Endothelial cell of umbilical vein (primary cell): ENCODE results near the gene MTPN. TPM values are rescaled to one million over a fixed set of nuclear protein-coding genes. Genes with fewer than 3 reads are reported as not detected.
A peak's percentile ranks its signal among the peaks of the same experiment; 100 is the strongest.

ENCODE experiments used
- BruUV-seq: library from RNA; stranded (reverse); fragments of 400-500 nt; replicated peaks from 2 replicates; lab custom pipeline; 2021; lab: Mats Ljungman, UMichigan
- CTCF ChIA-PET: fragments of 300-600, 350-600 bp; sonication (Branson Sonifier 250); formaldehyde crosslinking; loops from one replicate; lab custom pipeline; 2021; ENCODE audit warnings: antibody characterized with exemption, inconsistent platforms; lab: Charles Lee
- POLR2A ChIA-PET: fragments of 300-600, 350-600 bp; sonication (Branson Sonifier 250); formaldehyde crosslinking; loops from one replicate; lab custom pipeline; 2021; ENCODE audit warnings: antibody characterized with exemption, inconsistent platforms; lab: Charles Lee
- DNase-seq: peaks from one replicate; pipeline ENCODE4 v3.0.0-alpha.2; 2011; ENCODE audit warnings: low read depth, low spot score
- FAIRE-seq: peaks from 2 replicates; lab custom pipeline; 2011; peaks lifted over from hg19 to GRCh38; lab: Jason Lieb, UNC
- H2AFZ ChIP-seq: 2 replicates; pipeline ENCODE4 v1.6.0; 2012; ENCODE audit warnings: low read depth, low read length, control low read depth, inconsistent platforms
- H3K27ac ChIP-seq: 2 replicates; pipeline ENCODE4 v1.5.1; 2011; ENCODE audit warnings: low read depth, mild to moderate bottlenecking, control low read depth, low read length, moderate library complexity; ENCODE audit not compliant: insufficient read depth
- H3K27me3 ChIP-seq, 2 experiments: 2 replicates each; pipeline versions ENCODE4 v1.6.0 to v1.6.1; 2011; ENCODE audit warnings: low read length in 2 of 2, mixed read lengths in 1 of 2; ENCODE audit not compliant: control insufficient read depth in 2 of 2, insufficient read depth in 2 of 2
- H3K36me3 ChIP-seq, 2 experiments: 2 replicates in 1 of 2; 3 replicates in 1 of 2; pipeline ENCODE4 v1.5.1; 2011; ENCODE audit warnings: low read length in 2 of 2, mild to moderate bottlenecking in 1 of 2, moderate library complexity in 1 of 2; ENCODE audit not compliant: control insufficient read depth in 2 of 2, insufficient read depth in 2 of 2; ENCODE audit errors: extremely low read depth in 1 of 2
- H3K4me1 ChIP-seq: 3 replicates; pipeline ENCODE4 v1.5.1; 2011; ENCODE audit warnings: mild to moderate bottlenecking, low read length; ENCODE audit not compliant: control insufficient read depth, insufficient read depth; ENCODE audit errors: extremely low read depth
- H3K4me2 ChIP-seq: 2 replicates; pipeline ENCODE4 v1.6.1; 2011; ENCODE audit warnings: low read length, control low read depth, mixed read lengths; ENCODE audit not compliant: insufficient read depth
- H3K4me3 ChIP-seq, 3 experiments: fragments of 200-600 bp in 1 of 3; sonication (generic), shearing (Covaris generic) in 1 of 3; replicated peaks in 1 of 3; 2 replicates each; pipeline ENCODE4 v1.5.1; 2011 to 2016; ENCODE audit warnings: control low read depth in 3 of 3, low read length in 3 of 3, mild to moderate bottlenecking in 2 of 3, inconsistent platforms in 1 of 3, low read depth in 1 of 3, moderate library complexity in 1 of 3; ENCODE audit not compliant: insufficient read depth in 1 of 3
- H3K79me2 ChIP-seq: 2 replicates; pipeline ENCODE4 v1.6.0; 2012; ENCODE audit warnings: low read length, inconsistent platforms; ENCODE audit not compliant: control insufficient read depth, insufficient read depth
- H3K9ac ChIP-seq: replicated peaks from 2 replicates; pipeline ENCODE3; 2011; ENCODE audit warnings: low read length, control low read depth; ENCODE audit not compliant: insufficient read depth; ENCODE audit errors: extremely low read depth
- H3K9me1 ChIP-seq: replicated peaks from 3 replicates; pipeline ENCODE4 v1.6.0; 2011; ENCODE audit warnings: mild to moderate bottlenecking, low read length; ENCODE audit not compliant: control insufficient read depth, insufficient read depth; ENCODE audit errors: extremely low read depth
- H3K9me3 ChIP-seq: replicated peaks from 2 replicates; pipeline ENCODE4 v1.5.1; 2012; ENCODE audit warnings: low read length, inconsistent platforms; ENCODE audit not compliant: control insufficient read depth, insufficient read depth
- H4K20me1 ChIP-seq: replicated peaks from 2 replicates; pipeline ENCODE3; 2011; ENCODE audit warnings: mild to moderate bottlenecking, low read length; ENCODE audit not compliant: control insufficient read depth, insufficient read depth; ENCODE audit errors: extremely low read depth
- EZH2 ChIP-seq: IDR thresholded peaks from 2 replicates; pipeline ENCODE4 v1.6.1; 2012; ENCODE audit warnings: borderline replicate concordance, low read depth, mild to moderate bottlenecking, moderate library complexity, low read length, inconsistent platforms; ENCODE audit not compliant: severe bottlenecking
- FOS ChIP-seq: IDR thresholded peaks from 2 replicates; pipeline ENCODE4 v1.6.1; 2011; ENCODE audit warnings: mild to moderate bottlenecking, low read length, moderate library complexity, borderline replicate concordance; ENCODE audit not compliant: insufficient read depth
- GATA2 ChIP-seq: IDR thresholded peaks from 2 replicates; pipeline ENCODE4 v1.7.0; 2011; ENCODE audit warnings: low read depth, mild to moderate bottlenecking, moderate library complexity, mixed read lengths, low read length; ENCODE audit not compliant: insufficient read length, insufficient read depth
- dilution Hi-C: fragments of 300-500 bp; cut with MboI; formaldehyde crosslinking; loops from one replicate; pipeline ENCODE4 v1.15.0; 2019; ENCODE audit warnings: low sequenced_read_pairs; ENCODE audit not compliant: extremely low pct_ligation_motif_present
- intact Hi-C: fragments of 100-400 bp; cut with micrococcal nuclease; formaldehyde crosslinking; loops from one replicate; pipeline ENCODE4 v1.10.0; 2022
- polyA plus RNA-seq, 4 experiments: library from polyadenylated mRNA; depleted of rRNA in 3 of 4; stranded (reverse) in 3 of 4; unstranded in 1 of 4; fragments of >200 nt; gene quantifications; 2 replicates each; pipeline versions ENCODE4 v1.2.1 to v1.2.3, GENCODE V29; 2011 to 2012; ENCODE audit warnings: missing spikeins in 1 of 4
- total RNA-seq: library from RNA; stranded (reverse); gene quantifications from 2 replicates; pipeline ENCODE4 v1.2.3, GENCODE V29; 2021
- TF ChIP-seq, protein P1 (sequence below), 2 donors: IDR thresholded peaks; 1 replicate in 1 of 2; 2 replicates in 1 of 2; pipeline ENCODE4 v1.5.1; 2011; ENCODE audit warnings: low read length in 2 of 2, mild to moderate bottlenecking in 2 of 2, moderate library complexity in 2 of 2, control low read depth in 1 of 2, inconsistent platforms in 1 of 2, low read depth in 1 of 2; ENCODE audit not compliant: insufficient read depth in 1 of 2; ENCODE audit errors: extremely low read depth in 1 of 2

Gene MTPN
- total and polyA plus RNA-seq, 2 donors (not counting 3 experiments of a cell fraction or from before 2014, with no cell fraction given), result 58.1 to 174 TPM

DNA sequence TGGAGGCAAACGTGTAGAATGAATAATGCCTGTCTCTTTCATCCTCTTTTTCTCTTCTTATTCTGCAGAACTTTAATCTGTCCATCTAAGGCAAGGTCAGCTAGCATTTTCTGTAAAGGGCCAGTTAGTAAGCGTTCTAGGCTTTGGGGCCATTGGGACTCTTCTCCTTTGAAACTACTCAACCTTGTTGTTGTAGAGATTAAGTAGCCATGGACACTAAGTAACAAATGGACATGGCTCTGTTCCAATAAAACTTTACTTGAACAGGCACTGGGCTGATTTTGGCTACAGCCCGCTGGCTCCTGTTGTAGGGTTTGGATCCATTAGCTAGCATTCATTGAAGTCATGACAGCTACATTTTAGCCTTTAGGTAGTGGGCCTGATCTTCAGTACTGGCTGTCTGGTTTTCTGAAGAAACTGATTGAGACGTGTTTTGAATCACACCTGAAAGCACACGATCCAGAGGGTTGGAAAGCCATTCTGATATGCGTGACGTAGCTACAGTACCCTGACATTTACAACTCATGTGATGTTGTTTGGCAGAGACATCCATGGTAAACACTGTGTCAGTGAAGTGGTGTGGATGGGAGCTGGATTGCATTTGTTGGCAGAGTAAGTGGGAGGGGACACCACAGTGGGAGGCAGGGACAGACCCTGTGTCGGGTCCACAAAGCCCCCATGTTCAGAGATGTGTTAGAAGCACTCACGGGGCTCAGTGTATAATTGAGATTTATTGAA is 92.5 kb downstream of the MTPN start:
- Histone ChIP-seq H3K36me3 (no peaks in the 10 kb centered on the region), H3K4me3 (no peak overlapping the region), H3K9me3 (no peaks in the 10 kb centered on the region), H2AFZ (no peak overlapping the region), H3K27ac (no peak overlapping the region), H4K20me1 (no peaks in the 10 kb centered on the region), H3K9ac (no peak overlapping the region), H3K4me1 (no peaks in the 10 kb centered on the region), H3K4me2 (no peak overlapping the region), H3K9me1 (no peaks in the 10 kb centered on the region), H3K79me2 (no peaks in the 10 kb centered on the region), H3K27me3 (no peaks in the 10 kb centered on the region)
- DNase-seq, result no peak
- intact Hi-C loops, result no loop called here
- no peak for TF ChIP-seq EZH2
- FAIRE-seq, result no peak
- CTCF ChIA-PET, result interaction anchor here (1.0 kb wide), 1 partner anchor 15 kb away, joined by 3 read pairs; no protein-coding TSS in a partner anchor
- POLR2A ChIA-PET, result no interaction called here
- dilution Hi-C loops, result no loop called here
- BruUV-seq, result no TSS peak

DNA sequence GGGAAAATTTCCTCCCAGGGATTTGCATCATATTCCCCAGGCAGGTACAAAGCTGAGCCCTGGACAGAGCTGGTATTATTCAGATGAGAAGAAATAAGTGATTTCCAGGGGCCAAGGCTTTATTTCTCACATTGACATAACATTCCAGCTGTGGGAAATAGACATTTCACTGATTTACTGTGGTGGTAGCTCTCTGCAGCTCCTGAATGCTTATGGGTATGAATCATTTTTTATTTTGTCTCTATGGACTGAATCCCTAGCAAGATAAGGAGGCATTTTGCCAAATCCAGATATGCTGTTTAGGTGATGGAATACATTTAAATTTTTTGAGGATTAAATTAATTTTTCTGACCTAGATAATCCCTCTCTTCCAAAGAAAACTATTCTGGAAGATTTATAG is 97.9 kb downstream of the MTPN start:
- no peak overlapping the region for H3K9ac ChIP-seq
- H3K4me3 ChIP-seq, result no peak overlapping the region
- no peak overlapping the region for H2AFZ ChIP-seq
- no peaks in the 10 kb centered on the region for H4K20me1 ChIP-seq
- dilution Hi-C loops, result no loop called here
- no peak overlapping the region for H3K4me2 ChIP-seq
- H3K79me2 ChIP-seq, result no peaks in the 10 kb centered on the region
- H3K9me3 ChIP-seq, result no peaks in the 10 kb centered on the region
- intact Hi-C loops, result no loop called here
- H3K36me3 ChIP-seq, result no peaks in the 10 kb centered on the region
- TF ChIP-seq, protein P1, sequence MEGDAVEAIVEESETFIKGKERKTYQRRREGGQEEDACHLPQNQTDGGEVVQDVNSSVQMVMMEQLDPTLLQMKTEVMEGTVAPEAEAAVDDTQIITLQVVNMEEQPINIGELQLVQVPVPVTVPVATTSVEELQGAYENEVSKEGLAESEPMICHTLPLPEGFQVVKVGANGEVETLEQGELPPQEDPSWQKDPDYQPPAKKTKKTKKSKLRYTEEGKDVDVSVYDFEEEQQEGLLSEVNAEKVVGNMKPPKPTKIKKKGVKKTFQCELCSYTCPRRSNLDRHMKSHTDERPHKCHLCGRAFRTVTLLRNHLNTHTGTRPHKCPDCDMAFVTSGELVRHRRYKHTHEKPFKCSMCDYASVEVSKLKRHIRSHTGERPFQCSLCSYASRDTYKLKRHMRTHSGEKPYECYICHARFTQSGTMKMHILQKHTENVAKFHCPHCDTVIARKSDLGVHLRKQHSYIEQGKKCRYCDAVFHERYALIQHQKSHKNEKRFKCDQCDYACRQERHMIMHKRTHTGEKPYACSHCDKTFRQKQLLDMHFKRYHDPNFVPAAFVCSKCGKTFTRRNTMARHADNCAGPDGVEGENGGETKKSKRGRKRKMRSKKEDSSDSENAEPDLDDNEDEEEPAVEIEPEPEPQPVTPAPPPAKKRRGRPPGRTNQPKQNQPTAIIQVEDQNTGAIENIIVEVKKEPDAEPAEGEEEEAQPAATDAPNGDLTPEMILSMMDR (IDR thresholded peaks at IDR 0.05; ENCODE audit: extremely low read depth in 1 of 2, insufficient read depth in 1 of 2, low read depth in 1 of 2, low read length in 2 of 2), result no peak
- TF ChIP-seq FOS (peak; percentile 7), GATA2 (peak; percentile 26)
- H3K27me3 ChIP-seq, result peaks cover 3 to 4% of the 10 kb centered on the region in 2 experiments
- no peaks in the 10 kb centered on the region for H3K9me1 ChIP-seq
- DNase-seq (no peak), FAIRE-seq (no peak)
- no TSS peak for BruUV-seq
- no peak overlapping the region for H3K27ac ChIP-seq
- ChIA-PET CTCF (no interaction called here), POLR2A (no interaction called here)
- H3K4me1 ChIP-seq, result no peaks in the 10 kb centered on the region
